Natural killer cell (primary cell): ENCODE data around the gene EHBP1L1. TPM values are rescaled to one million over a fixed set of nuclear protein-coding genes. Genes with fewer than 3 reads are reported as not detected.

Experiments used
- ATAC-seq, 3 donors: fragments of 150-1000 bp in 2 of 3; fragments of 200-7000 bp in 1 of 3; cut with Tn5 transposase; 1 replicate in 1 of 3; 2 replicates in 2 of 3; pipeline ENCODE4 v1.10.0; 2021; ENCODE audit warnings: mild to moderate bottlenecking in 2 of 3, moderate library complexity in 2 of 3
- DNase-seq, 2 donors: peaks; one replicate each; pipeline versions ENCODE4 v3.0.0 to v3.0.0-alpha.2; 2013 to 2021; ENCODE audit warnings: mixed read lengths in 1 of 2
- H3K27ac ChIP-seq: one replicate; pipeline ENCODE4 v1.5.1; 2013; ENCODE audit warnings: mild to moderate bottlenecking, low read length
- H3K27me3 ChIP-seq: one replicate; pipeline ENCODE4 v1.6.1; 2013; ENCODE audit warnings: low read length; ENCODE audit not compliant: control insufficient read depth, insufficient read depth
- H3K36me3 ChIP-seq: one replicate; pipeline ENCODE4 v1.6.1; 2013; ENCODE audit warnings: low read length; ENCODE audit not compliant: control insufficient read depth, insufficient read depth
- H3K4me1 ChIP-seq: one replicate; pipeline ENCODE4 v1.6.1; 2013; ENCODE audit warnings: low read length; ENCODE audit not compliant: control insufficient read depth, insufficient read depth
- H3K4me3 ChIP-seq: one replicate; pipeline ENCODE4 v1.5.1; 2013; ENCODE audit warnings: low read length
- H3K9me3 ChIP-seq: one replicate; pipeline ENCODE4 v1.6.1; 2013; ENCODE audit warnings: low read length; ENCODE audit not compliant: control insufficient read depth, insufficient read depth
- H3K27ac Mint-ChIP-seq, 2 donors: one replicate each; pipeline ENCODE4 v1.8.0; 2022; ENCODE audit warnings: mild to moderate bottlenecking in 2 of 2, mixed read lengths in 2 of 2, moderate library complexity in 1 of 2
- H3K27me3 Mint-ChIP-seq, 2 donors: one replicate each; pipeline ENCODE4 v1.8.0; 2022; ENCODE audit warnings: low read depth in 2 of 2, mixed read lengths in 2 of 2
- H3K36me3 Mint-ChIP-seq: one replicate; pipeline ENCODE4 v1.8.0; 2022; ENCODE audit warnings: mixed read lengths
- H3K4me1 Mint-ChIP-seq, 2 donors: one replicate each; pipeline ENCODE4 v1.8.0; 2022; ENCODE audit warnings: mixed read lengths in 2 of 2
- H3K4me3 Mint-ChIP-seq: one replicate; pipeline ENCODE4 v1.8.0; 2022; ENCODE audit warnings: mild to moderate bottlenecking, moderate library complexity, mixed read lengths
- H3K9me3 Mint-ChIP-seq, 2 donors: one replicate each; pipeline ENCODE4 v1.8.0; 2022; ENCODE audit warnings: mixed read lengths in 2 of 2
- CTCF ChIP-seq: fragments of 200-600 bp; IDR thresholded peaks from one replicate; pipeline ENCODE4 v1.8.0; 2022; ENCODE audit warnings: antibody characterized with exemption
- WGBS: methylation state at CpG from one replicate; pipeline ENCODE4 v1.1.7; 2013; ENCODE audit warnings: missing lambda C conversion rate; ENCODE audit not compliant: insufficient coverage; 5-methylcytosine and 5-hydroxymethylcytosine counted together
- intact Hi-C: fragments of 100-400 bp; cut with micrococcal nuclease; formaldehyde crosslinking; loops from one replicate; pipeline ENCODE4 v1.14.2; 2022
- total RNA-seq, 4 donors: library from RNA; stranded (reverse); fragments of 120-200 nt in 1 of 4; gene quantifications; one replicate each; pipeline versions ENCODE4 v1.2.3 to v1.2.4, GENCODE V29; 2013 to 2022

Gene EHBP1L1
- total RNA-seq, 3 donors from 2014 or later (not counting 1 experiment from before 2014, with no cell fraction given) = 129 to 137 (median 135) TPM

- H3K36me3 ChIP-seq = peaks cover 17% of the 10 kb centered on the region
- peaks cover 59% of the 10 kb centered on the region for H3K4me1 ChIP-seq
- no peaks in the 10 kb centered on the region for H3K9me3 ChIP-seq
- H3K4me3 Mint-ChIP-seq = peak overlapping the region; percentile 88
- H3K4me1 Mint-ChIP-seq = peaks cover 43 to 59% of the 10 kb centered on the region in 2 donors
- ATAC-seq = no peak
- intact Hi-C loops = loop anchor here (5.0 kb wide), 1 partner anchor 390 kb away; the partner anchor contains the start of genes BANF1 and EIF1AD
- no peak overlapping the region for H3K4me3 ChIP-seq
- WGBS = 69% methylated on average over 12 of the region's 12 CpGs
- no peak for DNase-seq
- no peak for TF ChIP-seq CTCF
- H3K36me3 Mint-ChIP-seq = no peaks in the 10 kb centered on the region
- H3K27ac ChIP-seq = peak overlapping the region; percentile 97
- no peaks in the 10 kb centered on the region for H3K27me3 ChIP-seq
- no peaks in the 10 kb centered on the region for H3K9me3 Mint-ChIP-seq
- H3K27ac Mint-ChIP-seq = peak overlapping the region; percentile 96 to 97
- no peaks in the 10 kb centered on the region for H3K27me3 Mint-ChIP-seq
Observed at GRCh38 chr11:65611758-65612603, 36.1 kb downstream of the EHBP1L1 start.

GRCh38 chr11:65612691-65613090 is 36.8 kb downstream of the EHBP1L1 start:
- Histone ChIP-seq H3K4me3 (peak overlapping the region; percentile 86), H3K4me1 (peaks cover 66% of the 10 kb centered on the region), H3K27ac (peak overlapping the region; percentile 97), H3K36me3 (peaks cover 20% of the 10 kb centered on the region), H3K9me3 (no peaks in the 10 kb centered on the region), H3K27me3 (no peaks in the 10 kb centered on the region)
- H3K36me3 Mint-ChIP-seq = no peaks in the 10 kb centered on the region
- WGBS = 40% methylated on average over 7 of the region's 7 CpGs
- DNase-seq (no peak), ATAC-seq (no peak)
- intact Hi-C loops = loop anchor here (5.0 kb wide), 1 partner anchor 390 kb away; the partner anchor contains the start of genes BANF1 and EIF1AD
- peaks cover 45 to 60% of the 10 kb centered on the region in 2 donors for H3K4me1 Mint-ChIP-seq
- no peaks in the 10 kb centered on the region for H3K9me3 Mint-ChIP-seq
- peak overlapping the region; percentile 88 for H3K4me3 Mint-ChIP-seq
- no peak for TF ChIP-seq CTCF
- no peaks in the 10 kb centered on the region for H3K27me3 Mint-ChIP-seq
- peak overlapping the region; percentile 96 to 97 for H3K27ac Mint-ChIP-seq

- ATAC-seq (no peak), DNase-seq (peak; percentile 37 to 45)
- H3K4me3 ChIP-seq = peak overlapping the region; percentile 86
- Mint-ChIP-seq H3K27me3 (no peaks in the 10 kb centered on the region), H3K4me3 (peak overlapping the region; percentile 88), H3K36me3 (no peaks in the 10 kb centered on the region), H3K4me1 (peaks cover 45 to 60% of the 10 kb centered on the region in 2 donors), H3K9me3 (no peaks in the 10 kb centered on the region), H3K27ac (peak overlapping the region; percentile 96 to 97)
- H3K27ac ChIP-seq = peak overlapping the region; percentile 97
- TF ChIP-seq CTCF = no peak
- intact Hi-C loops = loop anchor here (5.0 kb wide), 1 partner anchor 389 kb away; the partner anchor contains the start of genes BANF1 and EIF1AD
- no peaks in the 10 kb centered on the region for H3K9me3 ChIP-seq
- no peaks in the 10 kb centered on the region for H3K27me3 ChIP-seq
- H3K36me3 ChIP-seq = peaks cover 20% of the 10 kb centered on the region
- peaks cover 66% of the 10 kb centered on the region for H3K4me1 ChIP-seq
- 15% methylated on average over 43 of the region's 43 CpGs for WGBS
Observed at GRCh38 chr11:65613091-65613928, 37.5 kb downstream of the EHBP1L1 start.
